ENCODE data around the gene CCNG2. TPM values are rescaled to one million over a fixed set of nuclear protein-coding genes. Genes with fewer than 3 reads are reported as not detected.

Gene CCNG2
- total RNA-seq, 2 donors from 2014 or later, result 21.8 to 24.3 TPM

- DNase-seq, result no peak
- no peak overlapping the region for H3K4me3 Mint-ChIP-seq
- no peaks in the 10 kb centered on the region for H3K9me3 ChIP-seq (ENCODE audit: control insufficient read depth, low read length, poor library complexity, severe bottlenecking)
- H3K4me1 Mint-ChIP-seq, result no peaks in the 10 kb centered on the region
- H3K27ac Mint-ChIP-seq, result no peak overlapping the region
- peaks cover 23% of the 10 kb centered on the region for H3K27me3 Mint-ChIP-seq
- no peaks in the 10 kb centered on the region for H3K36me3 Mint-ChIP-seq (ENCODE audit: low read depth)
- no peak for ATAC-seq
Observed at GRCh38 chr4:77209012-77209411, 52.0 kb downstream of the CCNG2 start.

- H3K27ac Mint-ChIP-seq, result no peak overlapping the region
- no peak overlapping the region for H3K4me3 Mint-ChIP-seq
- no peaks in the 10 kb centered on the region for H3K9me3 ChIP-seq (ENCODE audit: control insufficient read depth, low read length, poor library complexity, severe bottlenecking)
- H3K27me3 Mint-ChIP-seq, result peaks cover 23% of the 10 kb centered on the region
- no peaks in the 10 kb centered on the region for H3K4me1 Mint-ChIP-seq
- no peak for DNase-seq
- H3K36me3 Mint-ChIP-seq (ENCODE audit: low read depth), result no peaks in the 10 kb centered on the region
- ATAC-seq, result no peak
Observed at GRCh38 chr4:77209936-77210335, 52.9 kb downstream of the CCNG2 start.

GRCh38 chr4:77215107-77215506 lies 58.1 kb downstream of the CCNG2 start:
- H3K4me3 Mint-ChIP-seq, result no peak overlapping the region
- H3K27me3 Mint-ChIP-seq, result peaks cover 4% of the 10 kb centered on the region
- ATAC-seq (no peak), DNase-seq (no peak)
- H3K4me1 Mint-ChIP-seq, result no peaks in the 10 kb centered on the region
- no peaks in the 10 kb centered on the region for H3K36me3 Mint-ChIP-seq (ENCODE audit: low read depth)
- no peak overlapping the region for H3K27ac Mint-ChIP-seq
- H3K9me3 ChIP-seq (ENCODE audit: control insufficient read depth, low read length, poor library complexity, severe bottlenecking), result no peaks in the 10 kb centered on the region

GRCh38 chr4:77217526-77217925 lies 60.5 kb downstream of the CCNG2 start:
- DNase-seq, result no peak
- ATAC-seq, result no peak
- no peak overlapping the region for H3K4me3 Mint-ChIP-seq
- no peaks in the 10 kb centered on the region for H3K36me3 Mint-ChIP-seq (ENCODE audit: low read depth)
- no peak overlapping the region for H3K27ac Mint-ChIP-seq
- no peaks in the 10 kb centered on the region for H3K9me3 ChIP-seq (ENCODE audit: control insufficient read depth, low read length, poor library complexity, severe bottlenecking)
- no peaks in the 10 kb centered on the region for H3K4me1 Mint-ChIP-seq
- H3K27me3 Mint-ChIP-seq, result peaks cover 10% of the 10 kb centered on the region

- H3K4me3 Mint-ChIP-seq, result no peak overlapping the region
- H3K27me3 Mint-ChIP-seq, result peaks cover 27% of the 10 kb centered on the region
- H3K36me3 Mint-ChIP-seq (ENCODE audit: low read depth), result no peaks in the 10 kb centered on the region
- H3K9me3 ChIP-seq (ENCODE audit: control insufficient read depth, low read length, poor library complexity, severe bottlenecking), result no peaks in the 10 kb centered on the region
- no peak for ATAC-seq
- DNase-seq, result no peak
- no peak overlapping the region for H3K27ac Mint-ChIP-seq
- H3K4me1 Mint-ChIP-seq, result no peaks in the 10 kb centered on the region
Observed at GRCh38 chr4:77219266-77219665, 62.3 kb downstream of the CCNG2 start.

Other genes starting within 250 kb of the CCNG2 start
- 10 to 100 TPM; 21.4 to 40.3 TPM for gene SEPTIN11, start 207.5 kb upstream of the CCNG2 start, total RNA-seq
- 100 to 1,000 TPM; 292 to 317 TPM for gene CCNI, start 81.2 kb upstream of the CCNG2 start, total RNA-seq

Measured in T-helper 17 cell (primary cell).